ENCODE data around the gene NEK4. TPM values are rescaled to one million over a fixed set of nuclear protein-coding genes. Genes with fewer than 3 reads are reported as not detected.

Gene NEK4
- total RNA-seq, 1 donor from 2014 or later, result 18.5 TPM

DNA sequence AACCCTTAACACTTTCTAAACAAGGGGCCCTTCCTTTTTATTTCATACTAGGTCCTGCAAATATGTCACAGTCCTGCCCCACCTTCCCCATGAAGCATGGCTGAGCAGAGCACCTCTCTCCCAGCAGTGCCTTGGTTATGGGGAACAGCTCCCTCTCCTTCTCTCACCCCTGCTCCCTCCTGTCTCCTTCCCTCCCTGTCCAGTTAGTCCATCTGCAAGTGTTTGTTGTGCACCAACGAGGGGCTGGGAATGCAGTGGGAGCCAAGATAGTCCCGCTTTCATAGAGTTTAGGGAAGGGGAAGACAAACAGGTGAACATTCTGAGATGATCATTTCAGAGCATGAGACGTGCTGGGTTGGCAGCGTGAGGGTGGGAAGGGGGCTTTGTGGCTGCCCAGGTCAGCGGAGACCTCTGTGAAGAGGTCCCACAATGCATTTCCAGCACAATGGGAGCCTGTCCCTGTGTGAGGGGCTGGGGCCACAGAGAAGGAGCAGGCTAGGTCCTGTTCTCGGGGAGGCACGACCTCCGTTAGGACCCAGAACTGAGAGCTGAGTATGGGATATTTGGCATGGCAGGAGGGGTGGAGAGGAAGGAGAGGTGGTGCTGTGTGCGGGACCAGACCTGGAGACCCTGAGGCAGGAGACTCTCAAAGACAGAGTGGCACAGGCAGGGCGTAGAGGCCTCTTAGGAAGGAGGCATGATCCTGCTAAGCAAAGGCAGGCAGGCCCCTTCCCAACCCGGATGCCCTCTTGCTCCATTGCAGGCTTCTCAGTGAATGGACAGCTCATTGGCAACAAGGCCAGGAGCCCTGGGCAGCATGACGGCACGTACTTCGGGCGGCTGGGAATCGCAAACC lies 18.4 kb upstream of the NEK4 start:
- TF ChIP-seq, protein P1, sequence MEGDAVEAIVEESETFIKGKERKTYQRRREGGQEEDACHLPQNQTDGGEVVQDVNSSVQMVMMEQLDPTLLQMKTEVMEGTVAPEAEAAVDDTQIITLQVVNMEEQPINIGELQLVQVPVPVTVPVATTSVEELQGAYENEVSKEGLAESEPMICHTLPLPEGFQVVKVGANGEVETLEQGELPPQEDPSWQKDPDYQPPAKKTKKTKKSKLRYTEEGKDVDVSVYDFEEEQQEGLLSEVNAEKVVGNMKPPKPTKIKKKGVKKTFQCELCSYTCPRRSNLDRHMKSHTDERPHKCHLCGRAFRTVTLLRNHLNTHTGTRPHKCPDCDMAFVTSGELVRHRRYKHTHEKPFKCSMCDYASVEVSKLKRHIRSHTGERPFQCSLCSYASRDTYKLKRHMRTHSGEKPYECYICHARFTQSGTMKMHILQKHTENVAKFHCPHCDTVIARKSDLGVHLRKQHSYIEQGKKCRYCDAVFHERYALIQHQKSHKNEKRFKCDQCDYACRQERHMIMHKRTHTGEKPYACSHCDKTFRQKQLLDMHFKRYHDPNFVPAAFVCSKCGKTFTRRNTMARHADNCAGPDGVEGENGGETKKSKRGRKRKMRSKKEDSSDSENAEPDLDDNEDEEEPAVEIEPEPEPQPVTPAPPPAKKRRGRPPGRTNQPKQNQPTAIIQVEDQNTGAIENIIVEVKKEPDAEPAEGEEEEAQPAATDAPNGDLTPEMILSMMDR (IDR thresholded peaks at IDR 0.05; ENCODE audit: insufficient read depth, low read length, poor library complexity, severe bottlenecking), result no peak
- peaks cover 5% of the 10 kb centered on the region for H3K27me3 ChIP-seq (ENCODE audit: control insufficient read depth, insufficient read depth, low read length)
- no peaks in the 10 kb centered on the region for H3K36me3 ChIP-seq (ENCODE audit: control insufficient read depth, insufficient read depth, low read length)
- no peak for DNase-seq (ENCODE audit: low read depth)
- H3K4me3 ChIP-seq (ENCODE audit: low read depth, low read length), result no peak overlapping the region

DNA sequence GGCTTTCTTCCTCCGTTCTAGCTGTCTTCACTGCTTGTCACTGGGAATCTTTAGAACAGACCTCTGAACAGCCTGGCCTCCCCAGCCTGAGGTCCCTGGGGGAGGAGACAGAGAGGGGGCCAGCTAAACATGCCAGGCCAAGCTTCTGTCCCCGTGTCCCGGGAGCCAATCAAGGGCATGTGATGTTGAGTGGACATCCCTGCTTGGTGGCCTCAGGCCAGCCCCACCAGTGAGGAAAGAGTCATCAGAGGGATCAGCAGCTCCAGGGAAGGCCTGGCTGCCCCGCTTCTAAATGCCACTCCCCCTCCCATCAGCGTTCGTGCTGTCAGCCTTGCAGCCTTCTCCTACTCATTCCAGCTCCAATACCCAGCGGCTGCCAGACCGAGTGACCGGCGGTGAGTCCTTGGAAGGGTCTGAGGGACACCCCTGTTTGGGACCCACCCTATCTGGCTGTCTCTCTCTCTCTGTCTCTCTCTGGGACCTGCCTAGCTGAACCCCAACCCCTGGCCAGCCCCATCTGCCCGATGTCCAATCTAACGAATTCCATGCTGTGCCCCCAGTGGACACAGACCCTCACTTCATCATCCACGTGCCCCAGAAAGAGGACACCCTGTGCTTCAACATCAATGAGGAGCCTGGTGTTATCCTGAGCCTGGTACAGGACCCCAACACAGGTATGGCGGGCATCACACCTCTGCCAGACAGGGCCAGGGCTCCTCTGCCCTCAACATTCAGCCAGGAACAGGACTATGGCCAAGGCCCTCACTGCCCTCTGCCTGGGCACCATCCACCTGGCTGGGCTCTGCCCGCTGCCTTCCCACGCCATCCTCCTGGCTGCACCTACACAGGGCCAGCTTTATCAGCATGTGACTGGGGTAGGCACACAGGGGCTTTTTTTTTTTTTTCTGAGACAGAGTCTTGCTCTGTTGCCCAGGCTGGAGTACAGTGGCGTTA lies 17.2 kb upstream of the NEK4 start:
- no peak overlapping the region for H3K4me3 ChIP-seq (ENCODE audit: low read depth, low read length)
- no peaks in the 10 kb centered on the region for H3K36me3 ChIP-seq (ENCODE audit: control insufficient read depth, insufficient read depth, low read length)
- TF ChIP-seq, protein P1 (IDR thresholded peaks at IDR 0.05; ENCODE audit: insufficient read depth, low read length, poor library complexity, severe bottlenecking), result no peak
- H3K27me3 ChIP-seq (ENCODE audit: control insufficient read depth, insufficient read depth, low read length), result peaks cover 6% of the 10 kb centered on the region
- no peak for DNase-seq (ENCODE audit: low read depth)

DNA sequence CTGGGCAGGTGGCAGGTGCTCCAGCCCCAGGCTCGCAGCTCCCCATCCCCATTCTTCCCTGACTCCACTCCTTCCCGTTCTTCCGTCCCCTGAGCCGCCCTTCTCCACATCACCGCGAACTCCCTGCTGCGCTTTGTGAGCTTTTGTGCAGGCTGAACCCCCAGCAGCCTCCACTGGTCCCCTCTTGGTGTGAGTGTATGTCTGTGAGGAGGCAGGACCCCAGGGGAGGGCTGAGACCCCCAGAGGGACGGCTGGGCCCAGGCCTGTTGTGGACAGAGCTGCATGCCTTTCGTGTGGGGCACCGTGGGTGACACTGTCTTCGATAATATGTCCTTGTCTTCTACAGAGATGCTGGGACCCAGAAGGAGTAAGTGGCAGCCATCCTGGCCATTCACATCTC lies 16.5 kb upstream of the NEK4 start:
- Histone ChIP-seq H3K27me3 (ENCODE audit: control insufficient read depth, insufficient read depth, low read length) (peaks cover 7% of the 10 kb centered on the region), H3K4me3 (ENCODE audit: low read depth, low read length) (no peak overlapping the region), H3K36me3 (ENCODE audit: control insufficient read depth, insufficient read depth, low read length) (no peaks in the 10 kb centered on the region)
- TF ChIP-seq, protein P1 (IDR thresholded peaks at IDR 0.05; ENCODE audit: insufficient read depth, low read length, poor library complexity, severe bottlenecking), result no peak
- no peak for DNase-seq (ENCODE audit: low read depth)

DNA sequence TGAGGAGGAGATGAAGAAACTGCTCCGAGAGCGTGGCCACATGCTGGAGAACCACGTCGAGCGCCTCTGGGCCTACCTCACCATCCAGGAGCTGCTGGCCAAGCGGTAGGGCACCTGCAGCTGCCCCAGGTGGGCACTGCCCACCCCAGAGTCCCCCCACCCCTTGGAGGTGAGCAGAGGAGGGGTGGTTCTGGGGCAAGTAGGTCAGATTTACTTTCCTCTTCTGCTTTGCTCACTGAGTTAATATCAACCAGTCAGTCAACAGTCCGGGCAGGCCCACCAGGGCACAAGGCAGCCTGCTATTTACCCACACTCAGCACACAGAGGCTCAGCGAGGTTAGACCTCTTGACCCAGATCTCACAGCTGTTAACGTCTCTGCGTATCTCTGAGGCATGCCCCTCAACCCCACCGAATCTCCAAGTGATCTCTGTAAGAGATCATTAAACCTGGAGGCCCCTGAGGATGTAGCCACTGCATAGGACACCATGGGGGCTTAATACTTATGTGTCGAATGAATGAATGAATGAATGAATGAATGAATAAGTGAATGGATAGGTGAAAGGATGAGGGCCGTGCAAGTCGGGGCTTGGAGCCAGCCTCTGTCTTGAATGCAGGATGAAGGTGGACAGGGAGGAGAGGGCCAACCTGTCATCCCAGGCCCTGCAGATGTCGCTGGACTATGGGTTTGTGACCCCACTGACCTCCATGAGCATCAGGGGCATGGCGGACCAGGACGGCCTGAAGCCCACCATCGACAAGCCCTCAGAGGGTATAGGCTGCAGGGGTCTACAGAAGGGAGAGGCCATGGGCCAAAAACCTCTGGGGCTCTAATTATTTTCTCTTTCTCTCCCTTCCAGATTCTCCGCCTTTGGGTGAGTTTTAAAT lies 15.8 kb upstream of the NEK4 start:
- Histone ChIP-seq H3K4me3 (ENCODE audit: low read depth, low read length) (no peak overlapping the region), H3K27me3 (ENCODE audit: control insufficient read depth, insufficient read depth, low read length) (peaks cover 11% of the 10 kb centered on the region), H3K36me3 (ENCODE audit: control insufficient read depth, insufficient read depth, low read length) (no peaks in the 10 kb centered on the region)
- DNase-seq (ENCODE audit: low read depth), result no peak
- TF ChIP-seq, protein P1 (IDR thresholded peaks at IDR 0.05; ENCODE audit: insufficient read depth, low read length, poor library complexity, severe bottlenecking), result no peak

DNA sequence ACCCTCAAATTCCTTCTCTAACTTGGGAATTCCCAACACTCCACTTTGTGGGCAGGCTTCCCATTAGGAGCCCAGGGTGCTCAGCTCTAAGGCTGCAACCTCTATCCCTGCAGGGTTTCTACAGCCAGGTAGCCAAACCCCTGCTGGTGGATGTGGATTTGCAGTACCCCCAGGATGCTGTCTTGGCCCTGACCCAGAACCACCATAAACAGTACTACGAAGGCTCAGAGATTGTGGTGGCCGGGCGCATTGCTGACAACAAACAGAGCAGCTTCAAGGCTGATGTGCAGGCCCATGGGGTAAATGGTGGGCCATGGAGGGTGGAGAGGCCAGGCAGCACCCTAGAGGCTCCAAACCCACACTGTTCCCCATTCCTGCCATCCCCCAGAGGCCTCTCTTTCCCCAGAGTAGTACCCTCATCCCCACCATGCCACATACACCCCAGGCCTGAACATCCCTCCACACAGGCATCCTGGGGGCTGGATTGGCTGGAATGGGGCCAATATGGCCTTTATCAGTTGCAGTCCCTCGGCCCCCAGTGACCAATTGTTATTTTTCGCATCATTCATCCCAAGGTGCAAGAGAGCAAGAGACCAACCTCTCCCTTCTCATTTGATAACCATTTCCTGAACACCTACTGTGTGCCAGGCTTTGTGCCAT lies 14.3 kb upstream of the NEK4 start:
- Histone ChIP-seq H3K36me3 (ENCODE audit: control insufficient read depth, insufficient read depth, low read length) (no peaks in the 10 kb centered on the region), H3K4me3 (ENCODE audit: low read depth, low read length) (no peak overlapping the region), H3K27me3 (ENCODE audit: control insufficient read depth, insufficient read depth, low read length) (peaks cover 14% of the 10 kb centered on the region)
- DNase-seq (ENCODE audit: low read depth), result no peak
- TF ChIP-seq, protein P1 (IDR thresholded peaks at IDR 0.05; ENCODE audit: insufficient read depth, low read length, poor library complexity, severe bottlenecking), result no peak

All from kidney epithelial cell (primary cell).